Measurements from ENCODE around the gene USP6. TPM values are rescaled to one million over a fixed set of nuclear protein-coding genes. Genes with fewer than 3 reads are reported as not detected.

Gene USP6
- total and polyA plus RNA-seq, 2 of the 4 experiments (the other 2 are of a cell fraction) = 0.02 TPM; not detected in 1

DNA sequence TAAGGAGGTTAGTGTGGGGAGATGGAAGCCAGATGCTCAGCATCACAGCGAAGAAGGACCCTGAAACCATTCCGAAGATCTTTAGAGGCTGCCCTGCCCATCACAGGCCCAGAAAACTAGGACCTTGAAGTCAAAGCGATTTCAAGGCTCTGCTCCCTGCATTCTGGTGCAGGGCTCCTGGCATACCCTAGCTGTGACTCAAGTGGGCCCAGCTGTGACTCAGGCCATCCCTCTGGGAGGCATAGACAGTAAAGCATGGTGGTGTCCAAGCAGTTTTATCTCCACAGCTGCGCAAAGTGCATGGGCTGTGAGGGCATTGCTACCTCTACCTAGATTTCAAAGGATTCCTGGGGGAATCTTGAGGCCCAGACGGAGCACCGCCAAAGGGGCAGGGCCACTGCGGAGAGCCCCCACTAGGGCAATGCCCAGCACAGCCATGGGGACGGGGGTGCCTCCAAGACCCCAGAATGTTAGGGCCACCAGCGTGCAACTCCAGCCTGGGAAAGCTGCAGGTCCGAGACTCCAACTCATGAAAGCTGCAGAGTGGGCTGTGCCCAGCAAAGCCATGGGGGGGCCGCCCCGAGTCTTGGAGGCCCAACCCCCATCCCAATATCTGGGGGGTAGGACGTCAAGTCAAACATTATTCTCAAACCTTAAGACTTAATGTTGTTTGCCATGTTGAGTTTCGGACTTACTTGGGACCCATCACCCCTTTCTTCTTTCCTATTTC is 87.5 kb downstream of the USP6 start:
- H2AFZ ChIP-seq (replicated peaks; ENCODE audit: low read length, poor library complexity) = no peak overlapping the region
- dilution Hi-C loops (cut with HindIII; ENCODE audit: low sequenced_read_pairs, unreplicated experiment) (no loop called here), in situ Hi-C loops (cut with MboI; ENCODE audit: low sequenced_read_pairs) (no loop called here), intact Hi-C loops (cut with micrococcal nuclease) (loop anchor here (10.0 kb wide), 1 partner anchor 71 kb away; no protein-coding TSS in a partner anchor)
- H3K18ac ChIP-seq (ENCODE audit: low read depth, low read length) = no peak overlapping the region
- H2AK5ac ChIP-seq (ENCODE audit: low read depth, low read length) = no peak overlapping the region
- ChIA-PET CTCF (no interaction called here), POLR2A (ENCODE audit: unreplicated experiment) (no interaction called here)
- H2BK15ac ChIP-seq (ENCODE audit: low read depth, low read length) = no peak overlapping the region
- H3K56ac ChIP-seq (ENCODE audit: extremely low read depth, insufficient read depth, low read length) = no peak overlapping the region
- no peaks in the 10 kb centered on the region for H3K9me3 ChIP-seq (ENCODE audit: control insufficient read depth, insufficient read depth, low read length)
- H3K4me1 ChIP-seq (ENCODE audit: control insufficient read depth, insufficient read depth, low read length) = peaks cover 4% of the 10 kb centered on the region; the same call in 1 of the 2 replicates
- ATAC-seq (ENCODE audit: low read depth) = peak; percentile 79
- no peak overlapping the region for H4K5ac ChIP-seq (ENCODE audit: low read depth, low read length)
- peaks cover 0 to 3% of the 10 kb centered on the region in 2 experiments; a peak in 2 of 4 replicates for H3K79me1 ChIP-seq (ENCODE audit: low read depth in 1 of 2, low read length in 2 of 2)
- no peak overlapping the region for H3K9ac ChIP-seq (ENCODE audit: low read depth, low read length)
- 54% methylated on average over 2 of the region's 14 CpGs; no CpG with 5 or more reads in 1 of the 2 experiments for WGBS, 2 experiments (ENCODE audit: extremely low coverage in 2 of 2, insufficient read length in 1 of 2)
- peaks cover 3% of the 10 kb centered on the region; the same call in 1 of the 2 replicates for H3K9me1 ChIP-seq (ENCODE audit: insufficient read depth, low read length)
- no TSS peak for BruUV-seq (replicated peaks)
- H3K23ac ChIP-seq (ENCODE audit: low read depth, low read length) = no peak overlapping the region
- H2AK9ac ChIP-seq (replicated peaks; ENCODE audit: low read depth, low read length, poor library complexity) = no peak overlapping the region
- no peak overlapping the region for H2BK20ac ChIP-seq (ENCODE audit: low read depth, low read length)
- no peak overlapping the region for H4K91ac ChIP-seq (ENCODE audit: insufficient read depth, low read depth, low read length)
- TF ChIP-seq RAD21 (IDR thresholded peaks at IDR 0.05; ENCODE audit: low read length) (no peak), CEBPB (IDR thresholded peaks at IDR 0.05; ENCODE audit: low read depth, low read length) (no peak), MAFK (IDR thresholded peaks at IDR 0.05; ENCODE audit: low read depth, low read length) (no peak), CHD1 (IDR thresholded peaks at IDR 0.05; ENCODE audit: low read depth, low read length) (no peak)
- H3K4ac ChIP-seq (ENCODE audit: low read depth, low read length) = no peak overlapping the region
- no peak overlapping the region for H2BK5ac ChIP-seq (ENCODE audit: low read depth, low read length, poor library complexity, severe bottlenecking)
- no peak overlapping the region for H4K8ac ChIP-seq (ENCODE audit: low read depth in 2 of 2, low read length in 2 of 2)
- no peaks in the 10 kb centered on the region for H3K27me3 ChIP-seq (ENCODE audit: control insufficient read depth, insufficient read depth, low read length)
- no peak overlapping the region for H3K14ac ChIP-seq (replicated peaks; ENCODE audit: low read depth, low read length)
- H2BK120ac ChIP-seq (ENCODE audit: low read depth, low read length) = no peak overlapping the region
- no peaks in the 10 kb centered on the region for H4K20me1 ChIP-seq (ENCODE audit: insufficient read depth, low read length)
- no peak overlapping the region for H3K4me2 ChIP-seq (ENCODE audit: low read depth, low read length)
- H3K4me3 ChIP-seq (ENCODE audit: insufficient read depth, low read depth, low read length) = no peak overlapping the region
- peak; percentile 51 for DNase-seq
- H3K27ac ChIP-seq (ENCODE audit: insufficient read depth, low read length) = peak overlapping the region; percentile 4; the same call in 1 of the 2 replicates
- no peaks in the 10 kb centered on the region for H3K36me3 ChIP-seq (ENCODE audit: control insufficient read depth, insufficient read depth, low read length)

Measured in IMR-90 (cell line).